Measurements from ENCODE around the gene CCN6.
"Not testable (repeated sequence)": the region's sequence is repeated elsewhere in the genome, so short reads cannot be mapped to it uniquely, and the experiment has no call there.

The CCN6 gene

DNA sequence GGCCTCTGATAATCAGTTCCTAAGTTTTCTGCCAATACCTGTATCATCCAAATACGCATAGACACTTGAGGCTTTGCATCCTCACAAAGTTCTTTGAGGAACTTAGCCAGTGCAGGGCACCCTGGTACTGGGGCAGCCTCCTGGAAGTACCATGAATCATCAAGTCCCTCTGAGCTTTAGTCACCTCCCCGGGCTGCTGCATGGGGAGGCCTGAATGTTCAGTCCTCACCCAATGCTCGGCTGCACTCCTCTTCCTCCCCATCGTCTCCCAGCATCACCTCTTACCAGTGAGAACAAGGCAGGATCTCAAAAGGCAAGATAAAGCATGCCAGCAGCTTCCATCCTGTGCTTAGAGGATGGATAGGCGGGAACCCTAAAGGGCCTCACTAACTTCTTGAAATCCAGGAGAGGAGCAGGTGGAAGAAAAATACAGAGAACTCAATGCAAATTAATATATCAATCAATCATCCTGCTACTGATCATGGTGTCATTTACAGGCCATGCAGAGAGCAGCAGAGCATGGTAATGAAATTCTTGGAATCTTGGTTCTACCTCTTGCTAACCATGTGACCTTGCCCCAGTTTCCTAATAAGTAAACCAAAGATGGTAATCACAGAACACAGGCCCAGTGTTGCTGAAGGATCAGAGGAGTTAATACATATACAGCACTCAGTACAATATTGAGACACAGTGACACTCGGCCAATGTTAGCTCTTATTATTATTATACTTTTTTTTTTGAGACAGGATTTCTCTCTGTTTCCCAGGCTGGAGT, 4.7 kb upstream of the CCN6 start:
- DNase-seq (ENCODE audit: low read depth in 4 of 4, low spot score in 1 of 4) = no peak

GRCh38 chr6:112049996-112050395, 3.9 kb upstream of the CCN6 start:
- no peak for DNase-seq (ENCODE audit: low read depth in 4 of 4, low spot score in 1 of 4)

GRCh38 chr6:112050429-112050828, 3.5 kb upstream of the CCN6 start:
- DNase-seq (ENCODE audit: low read depth in 4 of 4, low spot score in 1 of 4) = no peak

- DNase-seq (ENCODE audit: low read depth in 4 of 4, low spot score in 1 of 4) = not testable (repeated sequence)
Measured at GRCh38 chr6:112051251-112051740, 2.6 kb upstream of the CCN6 start.

GRCh38 chr6:112054555-112055190, 769 bp downstream of the CCN6 start:
- DNase-seq (ENCODE audit: low read depth in 4 of 4, low spot score in 1 of 4) = no peak

GRCh38 chr6:112058243-112059032, 4.5 kb downstream of the CCN6 start:
- DNase-seq (ENCODE audit: low read depth in 4 of 4, low spot score in 1 of 4) = no peak

- no peak for DNase-seq (ENCODE audit: low read depth in 4 of 4, low spot score in 1 of 4)
Measured at GRCh38 chr6:112061605-112062004, 7.7 kb downstream of the CCN6 start.

GRCh38 chr6:112062966-112063365, 9.1 kb downstream of the CCN6 start:
- no peak for DNase-seq (ENCODE audit: low read depth in 4 of 4, low spot score in 1 of 4)

DNA sequence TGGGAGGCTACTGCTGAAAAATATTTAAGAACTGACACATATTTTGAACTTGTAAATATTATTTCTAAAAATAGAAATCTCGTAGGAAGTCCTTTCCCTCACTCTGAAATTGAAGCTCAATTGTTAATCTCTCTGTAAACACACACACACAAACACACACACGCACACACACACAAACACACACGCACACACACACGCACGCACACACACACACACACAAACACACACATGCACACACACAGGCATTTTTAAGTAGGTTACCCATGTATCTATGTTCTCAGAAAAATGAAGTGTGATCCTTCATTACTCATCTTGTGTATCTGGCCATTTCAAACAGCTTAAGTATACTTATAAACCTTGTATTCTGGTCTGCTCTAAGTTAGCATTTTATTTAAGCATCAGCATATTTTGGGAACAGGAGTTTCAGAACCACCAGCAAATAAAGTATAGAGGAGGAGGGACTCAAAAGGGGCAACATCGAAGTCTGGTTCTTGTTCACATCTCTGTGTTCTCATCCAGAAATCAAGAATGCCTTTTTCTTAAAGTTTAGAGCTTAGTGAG, 11.6 kb downstream of the CCN6 start:
- no peak for DNase-seq (ENCODE audit: low read depth in 4 of 4, low spot score in 1 of 4)

DNA sequence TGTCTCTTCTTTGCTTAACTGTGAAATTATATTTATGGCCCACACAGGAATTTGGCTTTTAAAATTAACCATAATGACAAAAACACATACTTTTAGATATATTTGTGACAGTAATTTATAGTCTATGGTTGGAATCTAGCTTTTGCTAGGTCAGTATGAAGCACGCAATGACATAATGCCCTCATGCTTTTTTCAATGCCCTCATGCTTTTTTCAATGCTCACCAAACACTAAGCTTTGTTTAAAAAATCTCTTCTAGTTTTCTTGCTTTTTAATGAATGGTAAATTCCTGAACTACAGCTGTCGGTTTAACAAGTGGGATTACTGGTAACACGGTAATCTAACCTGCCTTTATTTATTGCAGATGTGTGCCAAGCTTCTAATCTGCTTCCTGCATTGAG, 12.7 kb downstream of the CCN6 start:
- DNase-seq (ENCODE audit: low read depth in 4 of 4, low spot score in 1 of 4) = no peak

DNA sequence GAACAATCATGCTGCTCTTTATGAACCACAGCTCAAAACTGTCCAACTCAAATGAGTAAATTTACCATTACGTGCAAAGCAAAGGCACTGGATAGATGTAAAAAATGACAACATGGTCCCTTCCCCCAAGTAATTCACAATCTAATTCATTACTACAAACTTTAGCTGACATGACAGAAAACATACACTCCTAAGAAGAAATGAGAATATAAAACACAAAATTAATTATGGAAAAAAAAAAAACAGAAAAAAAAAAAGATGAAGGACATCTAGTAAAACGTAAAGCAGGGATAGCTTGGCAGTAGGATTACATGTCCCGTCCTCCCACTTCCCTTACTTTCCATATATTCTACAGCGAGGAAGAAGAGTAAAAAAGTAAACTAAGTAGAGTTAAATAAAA, 27.7 kb downstream of the CCN6 start:
- no peak for DNase-seq (ENCODE audit: low read depth in 4 of 4, low spot score in 1 of 4)

GRCh38 chr6:112085286-112086065, 31.6 kb downstream of the CCN6 start:
- no peak for DNase-seq (ENCODE audit: low read depth in 4 of 4, low spot score in 1 of 4)

- no peak for DNase-seq (ENCODE audit: low read depth in 4 of 4, low spot score in 1 of 4)
Measured at GRCh38 chr6:112086744-112087135, 32.8 kb downstream of the CCN6 start.

GRCh38 chr6:112087136-112087911, 33.4 kb downstream of the CCN6 start, which contains the start of the genes FAM229B and TUBE1:
TSS of gene FAM229B (plus strand) at chr6:112087591. CDS start at chr6:112099284, 11,693 bp downstream.
TSS of gene TUBE1 (minus strand) at chr6:112087482. CDS start at chr6:112087434, 48 bp downstream.
- DNase-seq (ENCODE audit: low read depth in 4 of 4, low spot score in 1 of 4) = peak; percentile 58 to 85 (median 76)

GRCh38 chr6:112087916-112088315, 34.0 kb downstream of the CCN6 start:
- DNase-seq (ENCODE audit: low read depth in 4 of 4, low spot score in 1 of 4) = no peak

GRCh38 chr6:112096901-112097300, 43.0 kb downstream of the CCN6 start:
- no peak for DNase-seq (ENCODE audit: low read depth in 4 of 4, low spot score in 1 of 4)

DNA sequence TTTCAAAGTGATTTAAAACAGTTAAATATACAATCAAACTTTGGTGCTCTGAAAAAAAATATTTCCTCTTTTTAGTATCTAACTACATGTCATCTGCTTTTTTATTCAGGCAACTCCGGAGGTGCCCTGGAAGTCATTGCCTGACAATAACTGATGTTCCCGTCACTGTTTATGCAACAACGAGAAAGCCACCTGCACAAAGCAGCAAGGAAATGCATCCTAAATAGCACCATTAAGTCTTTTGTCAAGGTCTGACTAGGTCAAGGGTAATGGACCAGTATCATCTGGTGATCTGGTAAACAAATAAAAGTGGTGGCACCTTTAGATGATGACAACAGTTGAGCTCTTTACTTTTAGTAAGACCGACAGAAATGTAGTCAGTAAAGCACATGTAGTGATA, 46.7 kb downstream of the CCN6 start:
- no peak for DNase-seq (ENCODE audit: low read depth in 4 of 4, low spot score in 1 of 4)

DNA sequence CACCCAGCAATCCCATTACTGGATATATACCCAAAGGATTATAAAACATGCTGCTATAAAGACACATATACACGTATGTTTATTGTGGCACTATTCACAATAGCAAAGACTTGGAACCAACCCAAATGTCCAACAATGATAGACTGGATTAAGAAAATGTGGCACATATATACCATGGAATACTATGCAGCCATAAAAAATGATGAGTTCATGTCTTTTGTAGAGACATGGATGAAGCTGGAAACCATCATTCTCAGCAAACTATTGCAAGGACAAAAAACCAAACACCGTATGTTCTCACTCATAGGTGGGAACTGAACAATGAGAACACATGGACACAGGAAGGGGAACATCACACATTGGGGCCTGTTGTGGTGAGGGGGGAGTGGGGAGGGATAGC, 52.1 kb downstream of the CCN6 start:
- DNase-seq (ENCODE audit: low read depth in 4 of 4, low spot score in 1 of 4) = not testable (repeated sequence)

- no peak for DNase-seq (ENCODE audit: low read depth in 4 of 4, low spot score in 1 of 4)
Measured at GRCh38 chr6:112106562-112106961, 52.7 kb downstream of the CCN6 start.

GRCh38 chr6:112109262-112109661, 55.4 kb downstream of the CCN6 start:
- DNase-seq (ENCODE audit: low read depth in 4 of 4, low spot score in 1 of 4) = no peak

All from stimulated activated CD4-positive, alpha-beta T cell treated with anti-CD3 and anti-CD28 coated beads, Interleukin-1b, Interleukin-23, amount 100 ng/mL, for 24 hours (primary cell).